CD14-positive monocyte (primary cell): ENCODE results near the gene HOXD8. TPM values are rescaled to one million over a fixed set of nuclear protein-coding genes. Genes with fewer than 3 reads are reported as not detected.
A peak's percentile ranks its signal among the peaks of the same experiment; 100 is the strongest.

Experiments used
- DNase-seq, 3 donors: peaks; one replicate each; pipeline ENCODE4 v3.0.0-alpha.2; 2011 to 2022
- H2AFZ ChIP-seq: 2 replicates; pipeline ENCODE4 v1.6.0; 2012; ENCODE audit warnings: mild to moderate bottlenecking, low read depth, low read length, inconsistent platforms; ENCODE audit not compliant: insufficient read depth, poor library complexity, severe bottlenecking
- H3K27ac ChIP-seq, 2 donors: 1 replicate in 1 of 2; 2 replicates in 1 of 2; pipeline ENCODE4 v1.5.1; 2012 to 2013; ENCODE audit warnings: low read length in 2 of 2, control low read depth in 1 of 2, inconsistent platforms in 1 of 2, low read depth in 1 of 2, mild to moderate bottlenecking in 1 of 2
- H3K27me3 ChIP-seq, 2 donors: one replicate each; pipeline versions ENCODE4 v1.6.0 to v1.6.1; 2011 to 2013; ENCODE audit warnings: low read length in 2 of 2; ENCODE audit not compliant: control insufficient read depth in 2 of 2, insufficient read depth in 2 of 2
- H3K36me3 ChIP-seq, 2 donors: replicated peaks in 1 of 2; 1 replicate in 1 of 2; 2 replicates in 1 of 2; pipeline versions ENCODE4 v1.5.1 to v1.6.1; 2012 to 2013; ENCODE audit warnings: low read length in 2 of 2, control low read depth in 1 of 2, inconsistent platforms in 1 of 2, mild to moderate bottlenecking in 1 of 2; ENCODE audit not compliant: insufficient read depth in 2 of 2, control insufficient read depth in 1 of 2
- H3K4me1 ChIP-seq, 2 donors: 1 replicate in 1 of 2; 2 replicates in 1 of 2; pipeline versions ENCODE4 v1.5.1 to v1.6.1; 2012 to 2013; ENCODE audit warnings: low read length in 2 of 2, control low read depth in 1 of 2, inconsistent platforms in 1 of 2, mild to moderate bottlenecking in 1 of 2, moderate library complexity in 1 of 2; ENCODE audit not compliant: insufficient read depth in 2 of 2, control insufficient read depth in 1 of 2
- H3K4me2 ChIP-seq: replicated peaks from 2 replicates; pipeline ENCODE3; 2012; ENCODE audit warnings: low read length, moderate library complexity, mild to moderate bottlenecking; ENCODE audit not compliant: poor library complexity, severe bottlenecking; ENCODE audit errors: extremely low read depth
- H3K4me3 ChIP-seq, 3 experiments: fragments of 200-600 bp in 1 of 3; sonication (generic) in 1 of 3; replicated peaks in 1 of 3; 1 replicate in 2 of 3; 2 replicates in 1 of 3; pipeline ENCODE4 v1.5.1; 2011 to 2013; ENCODE audit warnings: low read length in 3 of 3, mild to moderate bottlenecking in 3 of 3, control low read depth in 2 of 3, low read depth in 2 of 3, inconsistent platforms in 1 of 3, moderate library complexity in 1 of 3
- H3K79me2 ChIP-seq: 2 replicates; pipeline ENCODE4 v1.6.0; 2012; ENCODE audit warnings: mild to moderate bottlenecking, control low read depth, inconsistent platforms, low read length, moderate library complexity; ENCODE audit not compliant: insufficient read depth
- H3K9ac ChIP-seq: 2 replicates; pipeline ENCODE4 v1.6.0; 2017; ENCODE audit warnings: low read length, mild to moderate bottlenecking; ENCODE audit not compliant: insufficient read depth, poor library complexity, severe bottlenecking
- H3K9me3 ChIP-seq, 2 donors: replicated peaks in 1 of 2; 1 replicate in 1 of 2; 2 replicates in 1 of 2; pipeline versions ENCODE4 v1.5.1 to v1.6.1; 2012 to 2013; ENCODE audit warnings: low read length in 2 of 2, control low read depth in 1 of 2; ENCODE audit not compliant: control insufficient read depth in 1 of 2, insufficient read depth in 1 of 2
- H4K20me1 ChIP-seq: 2 replicates; pipeline ENCODE4 v1.6.0; 2012; ENCODE audit warnings: mild to moderate bottlenecking, low read length, control low read depth, moderate library complexity; ENCODE audit not compliant: insufficient read depth
- H3K27ac Mint-ChIP-seq, 7 donors: one replicate each; pipeline ENCODE4 v1.8.0; 2020; ENCODE audit warnings: mild to moderate bottlenecking in 7 of 7, mixed read lengths in 7 of 7, moderate library complexity in 6 of 7, inconsistent platforms in 2 of 7
- H3K27me3 Mint-ChIP-seq, 3 donors: one replicate each; pipeline ENCODE4 v1.8.0; 2021 to 2022; ENCODE audit warnings: low read depth in 3 of 3, mild to moderate bottlenecking in 3 of 3, mixed read lengths in 3 of 3, moderate library complexity in 3 of 3, inconsistent platforms in 1 of 3
- H3K36me3 Mint-ChIP-seq, 2 donors: one replicate each; pipeline ENCODE4 v1.8.0; 2020; ENCODE audit warnings: mixed read lengths in 2 of 2, inconsistent platforms in 1 of 2, mild to moderate bottlenecking in 1 of 2
- H3K4me1 Mint-ChIP-seq: one replicate; pipeline ENCODE4 v1.8.0; 2020; ENCODE audit warnings: mild to moderate bottlenecking, mixed read lengths
- H3K4me3 Mint-ChIP-seq, 2 donors: one replicate each; pipeline ENCODE4 v1.8.0; 2020; ENCODE audit warnings: mild to moderate bottlenecking in 2 of 2, mixed read lengths in 2 of 2, moderate library complexity in 1 of 2
- H3K9me3 Mint-ChIP-seq, 7 donors: one replicate each; pipeline ENCODE4 v1.8.0; 2020 to 2022; ENCODE audit warnings: mixed read lengths in 7 of 7, mild to moderate bottlenecking in 6 of 7, moderate library complexity in 6 of 7, inconsistent platforms in 2 of 7
- WGBS: methylation state at CpG from one replicate; pipeline ENCODE4 v1.1.5; 2013; ENCODE audit warnings: missing lambda C conversion rate; ENCODE audit not compliant: insufficient coverage; 5-methylcytosine and 5-hydroxymethylcytosine counted together
- intact Hi-C, 2 donors: fragments of 100-400 bp; cut with micrococcal nuclease; formaldehyde crosslinking; loops; one replicate each; pipeline versions ENCODE4 v1.15.0 to v1.15.1; 2023
- polyA plus RNA-seq, 3 donors: library from polyadenylated mRNA; depleted of rRNA in 1 of 3; unstranded in 2 of 3; stranded (reverse) in 1 of 3; fragments of 300-500 nt in 2 of 3; fragments of >200 nt in 1 of 3; fragmentation: Illumina TruSeq in 2 of 3; gene quantifications; 1 replicate in 2 of 3; 2 replicates in 1 of 3; pipeline ENCODE4 v1.2.3, GENCODE V29; 2012 to 2021
- TF ChIP-seq, protein P1 (sequence below): fragments of 200-600 bp; IDR thresholded peaks from one replicate; pipeline ENCODE4 v1.8.0; 2022; ENCODE audit warnings: antibody characterized with exemption, mild to moderate bottlenecking

Gene HOXD8
- polyA plus RNA-seq, 3 donors = not detected

- peak in 1 of 3 donors; percentile 25 for DNase-seq
- H3K4me2 ChIP-seq = peak overlapping the region; percentile 72
- Mint-ChIP-seq H3K4me1 (peaks cover 19% of the 10 kb centered on the region), H3K9me3 (peaks cover 0 to 32% (median 25%) of the 10 kb centered on the region in 7 donors), H3K4me3 (peak overlapping the region; percentile 73 to 84), H3K27ac (no peak overlapping the region), H3K27me3 (peaks cover 91 to 99% (median 95%) of the 10 kb centered on the region in 3 donors), H3K36me3 (peaks cover 2 to 12% of the 10 kb centered on the region in 2 donors)
- H3K79me2 ChIP-seq = no peaks in the 10 kb centered on the region
- no peaks in the 10 kb centered on the region for H3K36me3 ChIP-seq
- TF ChIP-seq, protein P1, sequence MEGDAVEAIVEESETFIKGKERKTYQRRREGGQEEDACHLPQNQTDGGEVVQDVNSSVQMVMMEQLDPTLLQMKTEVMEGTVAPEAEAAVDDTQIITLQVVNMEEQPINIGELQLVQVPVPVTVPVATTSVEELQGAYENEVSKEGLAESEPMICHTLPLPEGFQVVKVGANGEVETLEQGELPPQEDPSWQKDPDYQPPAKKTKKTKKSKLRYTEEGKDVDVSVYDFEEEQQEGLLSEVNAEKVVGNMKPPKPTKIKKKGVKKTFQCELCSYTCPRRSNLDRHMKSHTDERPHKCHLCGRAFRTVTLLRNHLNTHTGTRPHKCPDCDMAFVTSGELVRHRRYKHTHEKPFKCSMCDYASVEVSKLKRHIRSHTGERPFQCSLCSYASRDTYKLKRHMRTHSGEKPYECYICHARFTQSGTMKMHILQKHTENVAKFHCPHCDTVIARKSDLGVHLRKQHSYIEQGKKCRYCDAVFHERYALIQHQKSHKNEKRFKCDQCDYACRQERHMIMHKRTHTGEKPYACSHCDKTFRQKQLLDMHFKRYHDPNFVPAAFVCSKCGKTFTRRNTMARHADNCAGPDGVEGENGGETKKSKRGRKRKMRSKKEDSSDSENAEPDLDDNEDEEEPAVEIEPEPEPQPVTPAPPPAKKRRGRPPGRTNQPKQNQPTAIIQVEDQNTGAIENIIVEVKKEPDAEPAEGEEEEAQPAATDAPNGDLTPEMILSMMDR = no peak
- WGBS = 4% methylated on average over 40 of the region's 47 CpGs
- H3K4me3 ChIP-seq = peak overlapping the region in 2 of 3 experiments; percentile 11 to 68
- H3K27ac ChIP-seq = no peak overlapping the region
- H2AFZ ChIP-seq = peak overlapping the region; percentile 65
- H3K4me1 ChIP-seq = peaks cover 5 to 12% of the 10 kb centered on the region in 2 donors
- no peaks in the 10 kb centered on the region for H4K20me1 ChIP-seq
- H3K9ac ChIP-seq = no peak overlapping the region
- intact Hi-C loops = loop anchor here (5.0 kb wide), 2 partner anchors 40 to 1025 kb away; partner anchors contain the start of gene EVX2 (in 1 of the 2)
- H3K9me3 ChIP-seq = peaks cover 6 to 64% of the 10 kb centered on the region in 2 donors
- H3K27me3 ChIP-seq = peaks cover 88 to 97% of the 10 kb centered on the region in 2 donors
These were observed 7.3 kb upstream of the HOXD8 start for GRCh38 chr2:176122052-176122682.

DNA sequence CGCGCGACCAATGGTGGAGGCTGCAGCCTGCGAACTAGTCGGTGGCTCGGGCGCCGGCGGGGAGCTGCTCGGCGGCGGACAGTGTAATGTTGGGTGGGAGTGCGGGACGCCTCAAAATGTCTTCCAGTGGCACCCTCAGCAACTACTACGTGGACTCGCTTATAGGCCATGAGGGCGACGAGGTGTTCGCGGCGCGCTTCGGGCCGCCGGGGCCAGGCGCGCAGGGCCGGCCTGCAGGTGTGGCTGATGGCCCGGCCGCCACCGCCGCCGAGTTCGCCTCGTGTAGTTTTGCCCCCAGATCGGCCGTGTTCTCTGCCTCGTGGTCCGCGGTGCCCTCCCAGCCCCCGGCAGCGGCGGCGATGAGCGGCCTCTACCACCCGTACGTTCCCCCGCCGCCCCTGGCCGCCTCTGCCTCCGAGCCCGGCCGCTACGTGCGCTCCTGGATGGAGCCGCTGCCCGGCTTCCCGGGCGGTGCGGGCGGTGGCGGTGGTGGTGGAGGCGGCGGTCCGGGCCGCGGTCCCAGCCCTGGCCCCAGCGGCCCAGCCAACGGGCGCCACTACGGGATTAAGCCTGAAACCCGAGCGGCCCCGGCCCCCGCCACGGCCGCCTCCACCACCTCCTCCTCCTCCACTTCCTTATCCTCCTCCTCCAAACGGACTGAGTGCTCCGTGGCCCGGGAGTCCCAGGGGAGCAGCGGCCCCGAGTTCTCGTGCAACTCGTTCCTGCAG, 6.7 kb upstream of the HOXD8 start, which contains the start of gene HOXD9:
HOXD9 (plus strand) TSS at position 37 of the 728 bp plus-strand sequence; CDS start at position 87, 50 bp downstream.
- Mint-ChIP-seq H3K4me3 (peak within 1 kb of the TSS; percentile 73 to 84), H3K4me1 (peaks cover 19% of the 10 kb centered on the region), H3K9me3 (peaks cover 0 to 30% (median 21%) of the 10 kb centered on the region in 7 donors), H3K36me3 (peaks cover 0 to 11% of the 10 kb centered on the region in 2 donors), H3K27me3 (peaks cover 91 to 99% (median 95%) of the 10 kb centered on the region in 3 donors), H3K27ac (no peak within 1 kb of the TSS)
- no peak for DNase-seq
- Histone ChIP-seq H3K9me3 (peaks cover 3 to 64% of the 10 kb centered on the region in 2 donors), H3K9ac (no peak within 1 kb of the TSS), H3K4me3 (peak within 1 kb of the TSS in 2 of 3 experiments; percentile 11 to 68), H3K27me3 (peaks cover 88 to 97% of the 10 kb centered on the region in 2 donors), H3K4me1 (peaks cover 5 to 12% of the 10 kb centered on the region in 2 donors), H2AFZ (peak within 1 kb of the TSS; percentile 65), H4K20me1 (no peaks in the 10 kb centered on the region), H3K4me2 (peak within 1 kb of the TSS; percentile 72), H3K27ac (no peak within 1 kb of the TSS), H3K79me2 (no peaks in the 10 kb centered on the region), H3K36me3 (no peaks in the 10 kb centered on the region)
- TF ChIP-seq, protein P1 = no peak
- intact Hi-C loops = loop anchor here (5.0 kb wide), 2 partner anchors 41 to 1024 kb away; partner anchors contain the start of gene EVX2 (in 1 of the 2)
- WGBS = 3% methylated on average over 84 of the region's 84 CpGs
